ENCODE measurements around the gene MED27. TPM values are rescaled to one million over a fixed set of nuclear protein-coding genes. Genes with fewer than 3 reads are reported as not detected.

MED27 gene
- total RNA-seq, 1 experiment from 2014 or later, result 24.4 TPM

DNA sequence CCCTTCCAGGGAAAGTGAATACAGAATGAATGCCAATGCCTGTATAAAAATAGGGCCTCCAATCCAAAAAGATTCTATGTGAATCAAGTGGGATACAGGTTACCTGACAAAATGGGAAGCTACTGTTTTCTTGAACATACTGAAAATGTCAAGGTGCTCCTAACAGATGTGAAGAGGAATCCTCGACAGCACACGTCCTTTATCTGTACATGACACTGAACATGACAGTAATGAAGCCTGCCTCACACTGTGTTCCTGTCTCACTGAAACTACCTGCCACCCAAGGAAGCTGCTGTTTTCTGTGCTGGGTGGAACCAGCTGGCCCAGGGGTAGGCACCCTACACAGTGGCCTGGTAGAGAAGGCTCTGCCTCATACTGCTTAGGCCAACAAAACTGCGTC is 174.5 kb downstream of the MED27 start:
- TF ChIP-seq SIN3A (IDR thresholded peaks at IDR 0.05; ENCODE audit: borderline replicate concordance, insufficient read depth, low read depth, low read length), result no peak
- TF ChIP-seq TCF7L2 (IDR thresholded peaks at IDR 0.05; ENCODE audit: low read depth, low read length), result no peak
- TF ChIP-seq POLR2AphosphoS5 (IDR thresholded peaks at IDR 0.05; ENCODE audit: low read depth, low read length), result no peak
- TF ChIP-seq, protein P1, sequence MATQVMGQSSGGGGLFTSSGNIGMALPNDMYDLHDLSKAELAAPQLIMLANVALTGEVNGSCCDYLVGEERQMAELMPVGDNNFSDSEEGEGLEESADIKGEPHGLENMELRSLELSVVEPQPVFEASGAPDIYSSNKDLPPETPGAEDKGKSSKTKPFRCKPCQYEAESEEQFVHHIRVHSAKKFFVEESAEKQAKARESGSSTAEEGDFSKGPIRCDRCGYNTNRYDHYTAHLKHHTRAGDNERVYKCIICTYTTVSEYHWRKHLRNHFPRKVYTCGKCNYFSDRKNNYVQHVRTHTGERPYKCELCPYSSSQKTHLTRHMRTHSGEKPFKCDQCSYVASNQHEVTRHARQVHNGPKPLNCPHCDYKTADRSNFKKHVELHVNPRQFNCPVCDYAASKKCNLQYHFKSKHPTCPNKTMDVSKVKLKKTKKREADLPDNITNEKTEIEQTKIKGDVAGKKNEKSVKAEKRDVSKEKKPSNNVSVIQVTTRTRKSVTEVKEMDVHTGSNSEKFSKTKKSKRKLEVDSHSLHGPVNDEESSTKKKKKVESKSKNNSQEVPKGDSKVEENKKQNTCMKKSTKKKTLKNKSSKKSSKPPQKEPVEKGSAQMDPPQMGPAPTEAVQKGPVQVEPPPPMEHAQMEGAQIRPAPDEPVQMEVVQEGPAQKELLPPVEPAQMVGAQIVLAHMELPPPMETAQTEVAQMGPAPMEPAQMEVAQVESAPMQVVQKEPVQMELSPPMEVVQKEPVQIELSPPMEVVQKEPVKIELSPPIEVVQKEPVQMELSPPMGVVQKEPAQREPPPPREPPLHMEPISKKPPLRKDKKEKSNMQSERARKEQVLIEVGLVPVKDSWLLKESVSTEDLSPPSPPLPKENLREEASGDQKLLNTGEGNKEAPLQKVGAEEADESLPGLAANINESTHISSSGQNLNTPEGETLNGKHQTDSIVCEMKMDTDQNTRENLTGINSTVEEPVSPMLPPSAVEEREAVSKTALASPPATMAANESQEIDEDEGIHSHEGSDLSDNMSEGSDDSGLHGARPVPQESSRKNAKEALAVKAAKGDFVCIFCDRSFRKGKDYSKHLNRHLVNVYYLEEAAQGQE (IDR thresholded peaks at IDR 0.05; ENCODE audit: insufficient read depth in 1 of 2, low read depth in 2 of 2, low read length in 1 of 2), result no peak
- TF ChIP-seq, protein P2, sequence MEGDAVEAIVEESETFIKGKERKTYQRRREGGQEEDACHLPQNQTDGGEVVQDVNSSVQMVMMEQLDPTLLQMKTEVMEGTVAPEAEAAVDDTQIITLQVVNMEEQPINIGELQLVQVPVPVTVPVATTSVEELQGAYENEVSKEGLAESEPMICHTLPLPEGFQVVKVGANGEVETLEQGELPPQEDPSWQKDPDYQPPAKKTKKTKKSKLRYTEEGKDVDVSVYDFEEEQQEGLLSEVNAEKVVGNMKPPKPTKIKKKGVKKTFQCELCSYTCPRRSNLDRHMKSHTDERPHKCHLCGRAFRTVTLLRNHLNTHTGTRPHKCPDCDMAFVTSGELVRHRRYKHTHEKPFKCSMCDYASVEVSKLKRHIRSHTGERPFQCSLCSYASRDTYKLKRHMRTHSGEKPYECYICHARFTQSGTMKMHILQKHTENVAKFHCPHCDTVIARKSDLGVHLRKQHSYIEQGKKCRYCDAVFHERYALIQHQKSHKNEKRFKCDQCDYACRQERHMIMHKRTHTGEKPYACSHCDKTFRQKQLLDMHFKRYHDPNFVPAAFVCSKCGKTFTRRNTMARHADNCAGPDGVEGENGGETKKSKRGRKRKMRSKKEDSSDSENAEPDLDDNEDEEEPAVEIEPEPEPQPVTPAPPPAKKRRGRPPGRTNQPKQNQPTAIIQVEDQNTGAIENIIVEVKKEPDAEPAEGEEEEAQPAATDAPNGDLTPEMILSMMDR (IDR thresholded peaks at IDR 0.05), result no peak
- Histone ChIP-seq H3K36me3 (ENCODE audit: control insufficient read depth, insufficient read depth, low read length) (no peaks in the 10 kb centered on the region), H3K9me3 (ENCODE audit: control insufficient read depth, insufficient read depth, low read depth, low read length) (no peaks in the 10 kb centered on the region), H3K27me3 (ENCODE audit: control insufficient read depth, insufficient read depth, low read length) (no peaks in the 10 kb centered on the region), H3K4me1 (ENCODE audit: control insufficient read depth, insufficient read depth, low read length) (no peaks in the 10 kb centered on the region), H3K27ac (ENCODE audit: low read length) (no peak overlapping the region), H3K4me3 (ENCODE audit: low read depth in 2 of 2, low read length in 2 of 2) (no peak overlapping the region)
- DNase-seq (ENCODE audit: low read depth, low spot score) (no peak), ATAC-seq (no peak)
- intact Hi-C loops (cut with micrococcal nuclease; ENCODE audit: unreplicated experiment), result no loop called here
- ChIA-PET CTCF (no interaction called here), POLR2A (interaction anchor here (0.6 kb wide), 1 partner anchor 63 kb away, joined by 5 read pairs; no protein-coding TSS in a partner anchor)
- in situ Hi-C loops (cut with HindIII; ENCODE audit: low pct_unique_long_range_greater_than_20kb, low sequenced_read_pairs), result no loop called here
- no TSS peak for BruUV-seq (replicated peaks)

DNA sequence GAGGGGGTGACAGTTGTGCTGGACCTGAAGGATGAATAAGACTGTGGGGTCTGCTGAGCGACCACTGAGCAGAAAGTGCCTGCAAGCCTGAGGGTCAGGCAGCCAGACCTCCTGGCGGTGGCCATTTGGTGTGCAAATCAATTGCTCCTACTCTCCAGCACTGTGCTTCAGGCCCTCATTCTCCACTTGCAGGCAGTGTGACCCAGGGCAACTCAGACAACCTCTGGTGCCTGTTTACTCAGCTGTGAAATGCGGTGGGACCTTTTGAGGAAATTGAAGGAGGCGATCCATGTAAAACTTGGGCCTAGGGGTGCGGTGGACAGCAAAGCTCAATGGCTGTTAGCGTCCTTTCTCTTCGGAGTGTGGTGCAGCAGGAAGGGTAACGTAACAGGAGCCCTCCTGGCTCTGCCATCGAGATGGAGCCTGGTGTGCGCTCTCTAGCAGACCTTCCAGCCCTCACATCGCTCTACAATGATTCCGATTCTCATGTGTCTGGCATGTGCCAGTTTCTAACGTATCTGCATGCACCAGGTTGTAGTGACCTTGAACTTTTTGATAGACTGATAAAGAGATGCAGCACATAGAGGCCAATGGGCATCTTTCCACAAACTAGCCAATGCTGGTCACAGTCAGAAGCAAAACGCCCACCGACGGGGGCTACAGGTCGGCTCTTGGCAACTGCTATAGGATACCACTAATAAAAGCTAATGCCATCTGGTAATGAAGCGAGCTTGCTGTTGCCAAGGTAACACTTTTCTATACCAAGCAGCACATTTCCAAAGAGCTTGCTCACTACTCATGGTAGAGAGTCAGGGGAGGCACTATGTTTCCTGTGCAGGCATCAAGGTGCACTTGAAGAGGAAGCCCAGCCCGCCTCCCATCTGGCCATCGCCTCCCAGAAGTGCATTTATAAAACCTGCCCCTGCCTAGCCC is 180.1 kb downstream of the MED27 start:
- intact Hi-C loops (cut with micrococcal nuclease; ENCODE audit: unreplicated experiment), result no loop called here
- ChIA-PET POLR2A (no interaction called here), CTCF (no interaction called here)
- Histone ChIP-seq H3K36me3 (ENCODE audit: control insufficient read depth, insufficient read depth, low read length) (no peaks in the 10 kb centered on the region), H3K27me3 (ENCODE audit: control insufficient read depth, insufficient read depth, low read length) (no peaks in the 10 kb centered on the region), H3K4me1 (ENCODE audit: control insufficient read depth, insufficient read depth, low read length) (no peaks in the 10 kb centered on the region), H3K4me3 (ENCODE audit: low read depth in 2 of 2, low read length in 2 of 2) (no peak overlapping the region), H3K27ac (ENCODE audit: low read length) (no peak overlapping the region), H3K9me3 (ENCODE audit: control insufficient read depth, insufficient read depth, low read depth, low read length) (no peaks in the 10 kb centered on the region)
- BruUV-seq (replicated peaks), result no TSS peak
- ATAC-seq (no peak), DNase-seq (ENCODE audit: low read depth, low spot score) (no peak)
- TF ChIP-seq POLR2AphosphoS5 (IDR thresholded peaks at IDR 0.05; ENCODE audit: low read depth, low read length) (no peak), TCF7L2 (IDR thresholded peaks at IDR 0.05; ENCODE audit: low read depth, low read length) (no peak), SIN3A (IDR thresholded peaks at IDR 0.05; ENCODE audit: borderline replicate concordance, insufficient read depth, low read depth, low read length) (no peak)
- TF ChIP-seq, protein P1 (IDR thresholded peaks at IDR 0.05; ENCODE audit: insufficient read depth in 1 of 2, low read depth in 2 of 2, low read length in 1 of 2), result no peak
- TF ChIP-seq, protein P2 (IDR thresholded peaks at IDR 0.05), result no peak
- in situ Hi-C loops (cut with HindIII; ENCODE audit: low pct_unique_long_range_greater_than_20kb, low sequenced_read_pairs), result no loop called here

Data from Panc1 (cell line).